SK-N-MC (cell line): ENCODE data around the gene CLCN3.
"Not testable (repeated sequence)": the region's sequence is repeated elsewhere in the genome, so short reads cannot be mapped to it uniquely, and the experiment has no call there.

Source experiments
- DNase-seq: peaks from one replicate; pipeline ENCODE4 v3.0.0-alpha.2; 2011; ENCODE audit warnings: low read depth, low spot score
- H3K27ac ChIP-seq: fragments of 200-600 bp; sonication (generic); 2 replicates; pipeline ENCODE4 v1.5.1; 2016; ENCODE audit warnings: mixed run types
- H3K36me3 ChIP-seq: fragments of 200-600 bp; sonication (generic); 2 replicates; pipeline ENCODE4 v1.6.1; 2017; ENCODE audit warnings: antibody characterized with exemption, low read length, mixed read lengths; ENCODE audit not compliant: insufficient read depth
- H3K4me3 ChIP-seq: fragments of 200-600 bp; sonication (generic); 2 replicates; pipeline ENCODE4 v1.5.1; 2016
- H3K9ac ChIP-seq: fragments of 200-600 bp; sonication (generic); 2 replicates; pipeline ENCODE4 v1.8.0; 2017; ENCODE audit warnings: mixed run types, mixed read lengths; ENCODE audit not compliant: insufficient read length
- H3K9me3 ChIP-seq: fragments of 200-600 bp; sonication (generic); 2 replicates; pipeline ENCODE4 v1.6.1; 2017; ENCODE audit warnings: low read depth, mild to moderate bottlenecking, antibody characterized with exemption, low read length, moderate library complexity, mixed read lengths
- EZH2 ChIP-seq: fragments of 200-600 bp; sonication (generic); IDR thresholded peaks from one replicate; pipeline ENCODE4 v1.6.1; 2017; ENCODE audit warnings: antibody characterized with exemption
- FOXP2 ChIP-seq: optimal IDR thresholded peaks from 2 replicates; pipeline ENCODE3; 2011; ENCODE audit warnings: mild to moderate bottlenecking, moderate library complexity; ENCODE audit not compliant: insufficient read depth; ENCODE audit errors: extremely low read length, control extremely low read depth
- POLR2AphosphoS5 ChIP-seq: IDR thresholded peaks from 2 replicates; pipeline ENCODE4 v1.6.1; 2012; ENCODE audit warnings: mild to moderate bottlenecking, low read depth, low read length, borderline replicate concordance

CLCN3 gene

GRCh38 chr4:169619958-169620879 lies at the start of gene CLCN3:
CLCN3 (plus strand) TSS chr4:169620578; CDS start chr4:169635929, 15,351 bp downstream.
- Histone ChIP-seq H3K9me3 (no peaks in the 10 kb centered on the region), H3K36me3 (no peaks in the 10 kb centered on the region), H3K4me3 (peak within 1 kb of the TSS; percentile 84), H3K9ac (peak within 1 kb of the TSS; percentile 91), H3K27ac (peak within 1 kb of the TSS; percentile 80; the same call in 1 of the 2 replicates)
- TF ChIP-seq FOXP2 = peak; percentile 72
- TF ChIP-seq EZH2 = no peak
- TF ChIP-seq POLR2AphosphoS5 = peak; percentile 97
- no peak for DNase-seq

GRCh38 chr4:169571012-169571411 lies 49.4 kb upstream of the CLCN3 start:
- H3K9me3 ChIP-seq, H3K9ac ChIP-seq, H3K4me3 ChIP-seq, H3K36me3 ChIP-seq, H3K27ac ChIP-seq, DNase-seq: not testable (repeated sequence)

- Histone ChIP-seq H3K36me3 (no peaks in the 10 kb centered on the region), H3K4me3 (no peak overlapping the region), H3K9ac (no peak overlapping the region), H3K27ac (no peak overlapping the region), H3K9me3 (no peaks in the 10 kb centered on the region)
- no peak for DNase-seq
- no peak for TF ChIP-seq POLR2AphosphoS5
- no peak for TF ChIP-seq FOXP2
- TF ChIP-seq EZH2 = no peak
Observed at GRCh38 chr4:169571435-169571834, 48.9 kb upstream of the CLCN3 start.

DNA sequence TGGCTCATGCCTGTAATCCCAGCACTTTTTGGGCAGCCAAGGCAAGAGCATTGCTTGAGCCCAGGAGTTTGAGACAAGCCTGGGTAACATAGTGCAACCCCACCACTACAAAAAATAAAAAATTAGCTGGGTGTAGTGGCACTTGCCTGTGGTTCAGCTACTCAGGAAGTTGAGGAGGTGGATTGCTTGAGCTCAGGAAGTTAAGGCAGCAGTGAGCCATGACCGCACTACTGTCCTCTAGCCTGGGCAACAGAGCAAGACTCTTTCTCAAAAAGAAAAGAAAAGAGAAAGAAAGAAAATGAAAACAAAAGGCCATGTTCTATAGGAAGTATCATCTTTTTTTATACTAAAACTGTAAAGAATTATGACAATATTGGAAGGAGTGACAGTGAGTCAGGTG lies 46.5 kb upstream of the CLCN3 start:
- Histone ChIP-seq H3K9me3 (no peaks in the 10 kb centered on the region), H3K36me3 (no peaks in the 10 kb centered on the region), H3K4me3 (no peak overlapping the region), H3K27ac (no peak overlapping the region), H3K9ac (no peak overlapping the region)
- no peak for TF ChIP-seq POLR2AphosphoS5
- no peak for TF ChIP-seq FOXP2
- TF ChIP-seq EZH2 = no peak
- DNase-seq = no peak

- Histone ChIP-seq H3K27ac (no peak overlapping the region), H3K4me3 (no peak overlapping the region)
- TF ChIP-seq EZH2 = no peak
- no peak for TF ChIP-seq POLR2AphosphoS5
- TF ChIP-seq FOXP2 = no peak
Observed at GRCh38 chr4:169582203-169582602, 38.2 kb upstream of the CLCN3 start.

DNA sequence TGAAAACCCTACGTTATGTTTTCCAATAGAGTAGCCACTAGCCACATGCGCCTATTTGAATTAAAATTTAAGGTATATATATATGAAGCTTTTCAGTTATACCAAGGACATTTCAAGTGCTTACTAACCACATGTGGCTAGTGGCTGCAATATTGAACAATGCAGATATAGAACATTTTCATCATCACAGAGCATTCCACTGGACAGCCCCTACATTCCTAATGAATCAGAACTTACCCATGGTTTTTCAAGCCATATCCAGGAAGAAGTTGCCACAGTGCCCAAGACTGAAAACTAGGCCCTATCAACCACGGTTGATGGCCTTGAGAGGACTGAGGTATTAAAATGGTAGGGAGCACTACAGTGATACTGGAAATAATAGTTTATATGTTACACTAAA lies 37.7 kb upstream of the CLCN3 start:
- no peak overlapping the region for H3K9ac ChIP-seq
- H3K27ac ChIP-seq = no peak overlapping the region
- no peaks in the 10 kb centered on the region for H3K9me3 ChIP-seq
- TF ChIP-seq POLR2AphosphoS5 (no peak), FOXP2 (no peak), EZH2 (no peak)
- no peak overlapping the region for H3K4me3 ChIP-seq
- H3K36me3 ChIP-seq = peaks cover 5% of the 10 kb centered on the region
- no peak for DNase-seq

More at GRCh38 chr4:169582203-169582602, 38.2 kb upstream of the CLCN3 start:
- Histone ChIP-seq H3K36me3 (peaks cover 5% of the 10 kb centered on the region), H3K9me3 (no peaks in the 10 kb centered on the region), H3K9ac (no peak overlapping the region)
- DNase-seq = no peak

GRCh38 chr4:169583563-169583962 lies 36.8 kb upstream of the CLCN3 start:
- TF ChIP-seq EZH2 = no peak
- TF ChIP-seq FOXP2 = no peak
- no peak for TF ChIP-seq POLR2AphosphoS5
- H3K27ac ChIP-seq = no peak overlapping the region
- H3K9ac ChIP-seq = no peak overlapping the region
- peaks cover 9% of the 10 kb centered on the region for H3K36me3 ChIP-seq
- no peak overlapping the region for H3K4me3 ChIP-seq
- H3K9me3 ChIP-seq = no peaks in the 10 kb centered on the region
- no peak for DNase-seq

GRCh38 chr4:169593050-169593560 lies 27.3 kb upstream of the CLCN3 start:
- TF ChIP-seq FOXP2 (no peak), EZH2 (no peak), POLR2AphosphoS5 (no peak)
- H3K9me3 ChIP-seq = no peaks in the 10 kb centered on the region
- H3K4me3 ChIP-seq = no peak overlapping the region
- H3K36me3 ChIP-seq = peaks cover 8% of the 10 kb centered on the region; the same call in 1 of the 2 replicates
- no peak for DNase-seq
- no peak overlapping the region for H3K9ac ChIP-seq
- H3K27ac ChIP-seq = no peak overlapping the region

DNA sequence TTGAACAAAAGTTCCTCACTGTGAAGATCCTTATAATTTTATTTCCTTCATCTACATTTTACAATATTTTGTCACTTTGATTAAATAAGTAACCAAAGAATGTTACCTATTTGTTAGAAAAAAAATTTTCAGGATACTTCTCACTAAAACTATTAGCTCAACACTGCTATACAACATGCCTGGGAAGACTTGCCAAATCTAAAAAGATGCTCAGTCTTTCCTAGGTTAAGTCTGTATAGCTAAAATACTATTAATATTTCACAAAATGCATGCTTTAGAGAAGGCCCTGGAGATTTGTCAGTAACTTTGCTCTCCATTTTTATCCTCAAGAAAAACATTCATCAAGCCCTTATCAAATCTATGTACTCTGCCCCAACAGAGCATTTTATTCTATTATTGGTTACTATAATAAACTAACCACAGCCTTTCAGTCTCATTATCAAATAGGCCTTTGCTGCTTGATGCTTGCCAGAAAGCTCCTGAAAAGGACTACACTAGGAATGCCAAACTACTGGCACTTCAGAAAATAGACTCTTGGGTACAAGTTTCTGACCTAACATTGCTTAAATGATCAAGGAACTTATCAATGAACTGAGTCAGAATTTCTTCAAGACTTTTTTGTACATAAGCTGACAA lies 25.7 kb upstream of the CLCN3 start:
- no peak for DNase-seq
- TF ChIP-seq POLR2AphosphoS5 = no peak
- no peak for TF ChIP-seq EZH2
- TF ChIP-seq FOXP2 = no peak
- Histone ChIP-seq H3K36me3 (no peaks in the 10 kb centered on the region), H3K9me3 (no peaks in the 10 kb centered on the region), H3K9ac (no peak overlapping the region), H3K4me3 (no peak overlapping the region), H3K27ac (no peak overlapping the region)
